Coronary artery (tissue), 2 donors: ENCODE results near the gene ANKFY1.
A peak's percentile ranks its signal among the peaks of the same experiment; 100 is the strongest.

Experiments
- DNase-seq: peaks from one replicate; pipeline ENCODE4 v3.0.0-alpha.2; 2017; ENCODE audit warnings: low spot score
- H3K27ac ChIP-seq, 2 donors: fragments of 200-600 bp; sonication (generic); one replicate each; pipeline ENCODE4 v1.5.1; 2016 to 2019
- H3K4me3 ChIP-seq: fragments of 200-600 bp; sonication (generic); 2 replicates; pipeline ENCODE4 v1.5.1; 2016; ENCODE audit warnings: mild to moderate bottlenecking, moderate library complexity
- TF ChIP-seq, protein P1 (sequence below): fragments of 200-600 bp; sonication (generic); IDR thresholded peaks from one replicate; pipeline ENCODE4 v1.5.1; 2019; ENCODE audit warnings: antibody characterized with exemption

Gene ANKFY1

DNA sequence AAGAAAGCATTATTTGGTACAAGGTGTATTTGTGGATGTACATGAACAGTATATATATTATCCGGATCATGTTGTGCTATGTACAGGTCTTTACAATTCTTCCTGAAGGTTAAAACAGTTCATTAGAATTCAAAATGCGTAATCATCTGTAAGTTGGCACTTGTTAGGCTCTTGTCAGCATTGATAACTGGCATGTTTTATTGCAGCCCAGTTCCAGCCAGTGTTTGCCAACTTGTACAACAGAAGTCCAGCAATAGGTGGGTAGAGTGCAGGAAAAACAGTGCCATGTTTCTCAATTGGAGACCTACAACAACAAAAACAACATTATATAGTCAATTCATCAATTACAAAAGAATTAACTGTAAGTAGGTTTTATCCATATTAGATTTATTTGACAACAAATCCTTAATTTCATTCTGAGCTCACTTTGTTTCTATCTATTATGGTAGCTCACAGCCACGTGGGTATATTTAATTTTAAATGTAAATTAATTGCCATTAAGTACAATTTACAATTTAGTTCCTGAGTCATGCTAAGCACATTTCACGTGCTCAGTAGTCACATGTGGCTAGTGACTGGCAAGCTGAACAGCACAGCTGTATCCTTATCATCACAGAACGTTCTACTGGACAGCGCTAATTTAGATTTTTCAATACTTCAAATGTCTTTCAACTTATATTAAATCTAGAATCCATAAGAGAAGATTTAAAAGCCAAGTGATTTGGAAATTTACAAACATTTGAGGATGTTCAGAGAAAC is 8.6 kb upstream of the ANKFY1 start:
- TF ChIP-seq, protein P1, sequence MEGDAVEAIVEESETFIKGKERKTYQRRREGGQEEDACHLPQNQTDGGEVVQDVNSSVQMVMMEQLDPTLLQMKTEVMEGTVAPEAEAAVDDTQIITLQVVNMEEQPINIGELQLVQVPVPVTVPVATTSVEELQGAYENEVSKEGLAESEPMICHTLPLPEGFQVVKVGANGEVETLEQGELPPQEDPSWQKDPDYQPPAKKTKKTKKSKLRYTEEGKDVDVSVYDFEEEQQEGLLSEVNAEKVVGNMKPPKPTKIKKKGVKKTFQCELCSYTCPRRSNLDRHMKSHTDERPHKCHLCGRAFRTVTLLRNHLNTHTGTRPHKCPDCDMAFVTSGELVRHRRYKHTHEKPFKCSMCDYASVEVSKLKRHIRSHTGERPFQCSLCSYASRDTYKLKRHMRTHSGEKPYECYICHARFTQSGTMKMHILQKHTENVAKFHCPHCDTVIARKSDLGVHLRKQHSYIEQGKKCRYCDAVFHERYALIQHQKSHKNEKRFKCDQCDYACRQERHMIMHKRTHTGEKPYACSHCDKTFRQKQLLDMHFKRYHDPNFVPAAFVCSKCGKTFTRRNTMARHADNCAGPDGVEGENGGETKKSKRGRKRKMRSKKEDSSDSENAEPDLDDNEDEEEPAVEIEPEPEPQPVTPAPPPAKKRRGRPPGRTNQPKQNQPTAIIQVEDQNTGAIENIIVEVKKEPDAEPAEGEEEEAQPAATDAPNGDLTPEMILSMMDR, result no peak
- DNase-seq, result no peak
- Histone ChIP-seq H3K27ac (no peak overlapping the region), H3K4me3 (no peak overlapping the region)

GRCh38 chr17:4270736-4271135 is 7.0 kb upstream of the ANKFY1 start:
- Histone ChIP-seq H3K27ac (no peak overlapping the region), H3K4me3 (no peak overlapping the region)
- no peak for DNase-seq
- TF ChIP-seq, protein P1, result no peak

DNA sequence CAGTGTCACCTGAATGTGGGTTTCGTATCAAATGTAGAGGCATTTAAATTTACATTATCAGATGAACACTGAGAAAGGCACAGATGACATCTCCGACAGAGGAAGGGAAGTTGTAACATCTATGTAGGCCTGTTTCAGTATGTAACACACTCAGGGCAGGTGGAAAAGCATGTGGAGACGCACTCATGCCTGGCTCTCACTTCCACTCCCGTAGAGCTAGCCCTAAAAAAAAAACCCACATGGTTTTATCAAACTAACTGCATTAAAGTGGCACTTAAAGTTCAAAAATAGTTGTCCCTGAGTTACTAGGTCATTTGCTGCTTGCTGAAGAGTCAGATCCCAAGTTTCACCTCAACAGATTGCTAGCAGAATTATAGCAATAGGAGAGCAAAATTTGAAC is 6.1 kb upstream of the ANKFY1 start:
- Histone ChIP-seq H3K27ac (no peak overlapping the region), H3K4me3 (no peak overlapping the region)
- DNase-seq, result no peak
- TF ChIP-seq, protein P1, result no peak

- DNase-seq, result no peak
- H3K27ac ChIP-seq, result no peak overlapping the region
- TF ChIP-seq, protein P1, result no peak
- H3K4me3 ChIP-seq, result no peak overlapping the region
Observed at GRCh38 chr17:4267402-4267801, 3.6 kb upstream of the ANKFY1 start.

DNA sequence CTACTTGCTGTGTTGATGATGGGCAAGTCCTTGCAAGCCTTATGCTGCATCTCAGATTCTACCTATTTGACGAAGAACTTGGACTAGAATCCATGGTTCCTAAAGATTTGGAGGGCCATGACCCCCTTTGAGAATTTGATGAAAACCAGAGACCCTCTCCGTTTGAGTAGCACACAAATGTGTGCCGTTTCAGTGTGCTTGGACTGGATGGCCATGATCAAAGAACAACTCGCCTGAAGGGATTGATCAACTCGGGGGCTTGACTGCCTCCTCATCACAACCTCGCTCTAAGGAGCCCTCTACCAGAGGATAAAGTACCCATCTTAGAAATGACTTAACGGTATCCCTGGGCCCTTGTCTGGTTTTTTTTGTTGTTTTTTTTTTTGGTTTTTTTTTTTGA is 2.8 kb upstream of the ANKFY1 start:
- DNase-seq, result no peak
- Histone ChIP-seq H3K4me3 (no peak overlapping the region), H3K27ac (no peak overlapping the region)
- TF ChIP-seq, protein P1, result no peak

DNA sequence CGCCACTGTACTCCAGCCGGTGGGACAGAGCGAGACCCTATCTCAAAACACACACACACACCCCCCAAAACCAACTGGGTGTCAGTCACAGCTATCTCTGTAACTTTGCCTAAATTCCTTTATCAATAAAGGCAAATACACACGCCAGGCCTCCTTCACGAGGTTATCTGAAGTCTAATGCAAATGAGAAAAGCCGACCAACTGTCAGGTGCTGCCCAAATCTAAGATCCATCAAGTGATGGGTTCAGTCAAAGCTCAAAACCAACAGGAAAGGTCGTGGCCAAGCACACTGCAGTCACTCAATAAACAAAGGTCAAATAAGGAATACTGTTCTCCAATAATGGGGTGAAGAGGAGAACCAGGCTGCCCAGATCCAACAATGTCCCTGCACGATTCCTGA is 1.1 kb downstream of the ANKFY1 start:
- TF ChIP-seq, protein P1, result no peak
- peak overlapping the region; percentile 97 for H3K4me3 ChIP-seq
- peak overlapping the region in 1 of 2 donors; percentile 88 for H3K27ac ChIP-seq
- DNase-seq, result no peak

DNA sequence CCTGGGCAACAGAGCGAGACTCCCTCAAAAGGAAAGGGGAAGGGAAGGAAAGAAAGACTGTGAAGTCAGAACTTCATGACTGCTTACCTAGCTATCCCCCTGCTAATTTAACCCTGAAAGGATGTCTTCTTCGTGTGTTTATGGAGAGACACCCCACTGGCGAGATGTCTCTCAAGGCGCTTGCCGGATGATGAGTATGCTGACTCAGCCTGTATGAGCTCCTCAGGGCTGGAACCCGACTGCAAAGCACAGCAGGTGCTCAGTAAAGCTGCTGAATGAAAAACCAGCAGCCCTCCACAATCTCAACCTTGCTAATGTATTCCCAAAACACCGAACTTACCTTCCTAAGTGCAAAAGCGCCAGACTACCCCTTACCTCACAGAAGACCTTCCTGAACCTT is 2.3 kb downstream of the ANKFY1 start:
- TF ChIP-seq, protein P1, result no peak
- no peak for DNase-seq
- no peak overlapping the region for H3K27ac ChIP-seq
- H3K4me3 ChIP-seq, result no peak overlapping the region
